HepG2 (cell line): ENCODE measurements around the gene SMAD6. TPM values are rescaled to one million over a fixed set of nuclear protein-coding genes. Genes with fewer than 3 reads are reported as not detected.
A peak's percentile ranks its signal among the peaks of the same experiment; 100 is the strongest.

ENCODE experiments used
- ATAC-seq: fragments of 200-7000 bp; cut with Tn5 transposase; 3 replicates; pipeline ENCODE4 v1.9.1; 2020; ENCODE audit warnings: mild to moderate bottlenecking, moderate library complexity
- BruUV-seq: library from RNA; stranded (reverse); fragments of 400-500 nt; replicated peaks from 2 replicates; lab custom pipeline; 2021; lab: Mats Ljungman, UMichigan
- CTCF ChIA-PET: fragments of 300-600 bp; formaldehyde crosslinking; extraction: SDS; loops from one replicate; lab custom pipeline; 2021; ENCODE audit warnings: low total read pairs, inconsistent platforms, low intra/inter-chr PET ratio; lab: Yijun Ruan, JAX
- POLR2A ChIA-PET: fragments of 350-600 bp; sonication (Branson Sonifier 250); formaldehyde crosslinking; loops from one replicate; lab custom pipeline; 2020; ENCODE audit warnings: antibody characterized with exemption, inconsistent platforms; lab: Yijun Ruan, JAX
- DNase-seq: peaks from one replicate; pipeline ENCODE4 v3.0.0-alpha.2; 2015; ENCODE audit warnings: low spot score
- FAIRE-seq: peaks from 3 replicates; lab custom pipeline; 2011; peaks lifted over from hg19 to GRCh38; lab: Jason Lieb, UNC
- H2AFZ ChIP-seq: one replicate; pipeline ENCODE4 v1.6.1; 2011; ENCODE audit warnings: low read length, inconsistent platforms
- H3K27ac ChIP-seq: fragments of 300-600 bp; 3 replicates; pipeline ENCODE4 v1.8.0; 2011; ENCODE audit warnings: mixed run types, mild to moderate bottlenecking, mixed read lengths, low read length, inconsistent platforms; ENCODE audit not compliant: insufficient read depth; ENCODE audit errors: extremely low read length
- H3K27me3 ChIP-seq, 2 experiments: fragments of 200-600 bp in 1 of 2; 2 replicates in 1 of 2; 3 replicates in 1 of 2; pipeline versions ENCODE4 v1.6.0 to v1.8.0; 2011; ENCODE audit warnings: low read length in 2 of 2, mild to moderate bottlenecking in 2 of 2, moderate library complexity in 2 of 2, inconsistent platforms in 1 of 2; ENCODE audit not compliant: insufficient read depth in 2 of 2, control insufficient read depth in 1 of 2
- H3K36me3 ChIP-seq, 2 experiments: fragments of 200-600 bp in 1 of 2; replicated peaks in 1 of 2; 2 replicates in 1 of 2; 3 replicates in 1 of 2; pipeline versions ENCODE4 v1.5.1 to v1.8.0; 2011; ENCODE audit warnings: low read length in 2 of 2, inconsistent platforms in 1 of 2; ENCODE audit not compliant: insufficient read depth in 2 of 2, control insufficient read depth in 1 of 2
- H3K4me1 ChIP-seq: 2 replicates; pipeline ENCODE4 v1.5.1; 2012; ENCODE audit warnings: low read length, inconsistent platforms; ENCODE audit not compliant: insufficient read depth
- H3K4me2 ChIP-seq: 2 replicates; pipeline ENCODE4 v1.6.0; 2011; ENCODE audit warnings: low read depth, low read length, inconsistent platforms
- H3K4me3 ChIP-seq, 3 experiments: fragments of 200-600 bp in 1 of 3; sonication (generic), shearing (Covaris generic) in 1 of 3; replicated peaks in 1 of 3; 2 replicates each; pipeline ENCODE4 v1.5.1; 2011 to 2016; ENCODE audit warnings: low read length in 3 of 3, inconsistent platforms in 2 of 3, low read depth in 2 of 3, mild to moderate bottlenecking in 2 of 3, control low read depth in 1 of 3, mixed read lengths in 1 of 3; ENCODE audit not compliant: insufficient read depth in 1 of 3
- H3K79me2 ChIP-seq: one replicate; pipeline ENCODE4 v1.6.1; 2011; ENCODE audit warnings: low read length, inconsistent platforms; ENCODE audit not compliant: insufficient read depth
- H3K9ac ChIP-seq: 2 replicates; pipeline ENCODE4 v1.6.0; 2011; ENCODE audit warnings: mild to moderate bottlenecking, low read depth, low read length, inconsistent platforms; ENCODE audit not compliant: insufficient read depth
- H3K9me3 ChIP-seq: 2 replicates; pipeline ENCODE4 v1.5.1; 2012; ENCODE audit warnings: mild to moderate bottlenecking, low read length
- H4K20me1 ChIP-seq: 2 replicates; pipeline ENCODE4 v1.6.0; 2011; ENCODE audit warnings: inconsistent platforms, mild to moderate bottlenecking, low read length, moderate library complexity; ENCODE audit not compliant: insufficient read depth
- ATM ChIP-seq: fragments of 450-650 bp; IDR thresholded peaks from 2 replicates; pipeline ENCODE4 v1.7.1; 2017; ENCODE audit warnings: mild to moderate bottlenecking, borderline replicate concordance
- CCDC6 ChIP-seq: sonication (generic); formaldehyde crosslinking; IDR thresholded peaks from 2 replicates; pipeline ENCODE4 v1.8.1; 2022; ENCODE audit warnings: mild to moderate bottlenecking, missing genetic modification reagents, moderate library complexity
- MAZ ChIP-seq, 2 experiments: sonication (generic) in 1 of 2; formaldehyde crosslinking in 1 of 2; IDR thresholded peaks; 2 replicates each; pipeline versions ENCODE4 v1.5.0 to v1.6.1; 2012 to 2020; ENCODE audit warnings: low read depth in 2 of 2, mild to moderate bottlenecking in 2 of 2, borderline replicate concordance in 1 of 2, improper control_type of control experiment in 1 of 2, low read length in 1 of 2, missing genetic modification reagents in 1 of 2, moderate library complexity in 1 of 2
- MXD1 ChIP-seq: sonication (generic); formaldehyde crosslinking; IDR thresholded peaks from 2 replicates; pipeline ENCODE4 v1.4.0; 2020; ENCODE audit warnings: mild to moderate bottlenecking, missing genetic modification reagents
- PCBP1 ChIP-seq: fragments of 200-400 bp; formaldehyde crosslinking; IDR thresholded peaks from 2 replicates; pipeline ENCODE4 v1.6.1; 2017; ENCODE audit warnings: mild to moderate bottlenecking, low read depth, low read length, borderline replicate concordance
- SIN3A ChIP-seq: IDR thresholded peaks from 2 replicates; pipeline ENCODE4 v1.6.1; 2011; ENCODE audit warnings: low read depth, mild to moderate bottlenecking, control low read depth, low read length, borderline replicate concordance
- SP2 ChIP-seq: sonication (generic); formaldehyde crosslinking; IDR thresholded peaks from 2 replicates; pipeline ENCODE4 v1.5.1; 2020; ENCODE audit warnings: mild to moderate bottlenecking, missing genetic modification reagents
- ZHX1 ChIP-seq: sonication (generic); formaldehyde crosslinking; IDR thresholded peaks from 2 replicates; pipeline ENCODE4 v1.8.1; 2022; ENCODE audit warnings: low read depth, mild to moderate bottlenecking, missing genetic modification reagents
- ZNF138 ChIP-seq: sonication (generic); formaldehyde crosslinking; IDR thresholded peaks from 2 replicates; pipeline ENCODE4 v1.5.0; 2020; ENCODE audit warnings: mild to moderate bottlenecking, low read depth, missing genetic modification reagents
- ZNF572 ChIP-seq: sonication (generic); formaldehyde crosslinking; IDR thresholded peaks from 2 replicates; pipeline ENCODE4 v1.5.1; 2020; ENCODE audit warnings: mild to moderate bottlenecking, missing genetic modification reagents
- ZNF776 ChIP-seq: sonication (generic); formaldehyde crosslinking; IDR thresholded peaks from 2 replicates; pipeline ENCODE4 v1.4.0; 2020; ENCODE audit warnings: mild to moderate bottlenecking, missing genetic modification reagents
- WGBS: methylation state at CpG from one replicate; pipeline ENCODE4 v1.1.6; 2017; ENCODE audit warnings: low lambda C conversion rate; 5-methylcytosine and 5-hydroxymethylcytosine counted together
- in situ Hi-C: cut with HindIII; loops from 2 replicates; pipeline ENCODE4 v1.10.0; 2017; ENCODE audit warnings: low pct_unique_long_range_greater_than_20kb; ENCODE audit not compliant: extremely low pct_ligation_motif_present
- intact Hi-C: fragments of 100-400 bp; cut with micrococcal nuclease; formaldehyde crosslinking; loops from one replicate; pipeline ENCODE4 v1.10.0; 2022; ENCODE audit not compliant: unreplicated experiment
- polyA plus RNA-seq, 8 experiments: library from polyadenylated mRNA; depleted of rRNA in 3 of 8; stranded (reverse) in 7 of 8; unstranded in 1 of 8; fragments of >200 nt; fragmentation: Illumina TruSeq in 4 of 8; extraction: Trizol in 4 of 8; gene quantifications; 2 replicates each; pipeline versions ENCODE4 v1.2.1 to v1.2.3, GENCODE V29; 2011 to 2016; ENCODE audit warnings: low read depth in 4 of 8, missing spikeins in 1 of 8, mixed read lengths in 1 of 8; ENCODE audit not compliant: insufficient read depth in 1 of 8
- total RNA-seq, 5 experiments: library from RNA; depleted of rRNA; stranded (reverse); fragments of >200 nt; fragmentation: Illumina TruSeq; extraction: Trizol; gene quantifications; 2 replicates each; pipeline ENCODE4 v1.2.3, GENCODE V29; 2016; ENCODE audit warnings: low read depth in 1 of 5

The SMAD6 gene
- total and polyA plus RNA-seq, 2 of the 13 experiments (the other 11 are each of a cell fraction or from before 2014, with no cell fraction given) = 3.3 to 4.4 TPM

- H3K4me1 ChIP-seq = peaks cover 53% of the 10 kb centered on the region
- no peak for DNase-seq
These were observed 1.5 kb downstream of the SMAD6 start for GRCh38 chr15:66703540-66703941.

More at GRCh38 chr15:66703540-66703941, 1.5 kb downstream of the SMAD6 start:
- TF ChIP-seq ZHX1 (CRISPR knock-in tag) = no peak
- TF ChIP-seq SIN3A = peak; percentile 23; the same call in 1 of the 2 replicates
- TF ChIP-seq ZNF776 (CRISPR knock-in tag) = 0 out of 2 replicates have a peak, but pooled peaks have one; percentile 6
- TF ChIP-seq CCDC6 (CRISPR knock-in tag) = 0 out of 2 replicates have a peak, but pooled peaks have one; percentile 35
- no peak for TF ChIP-seq SP2
- no peak for TF ChIP-seq PCBP1
- peak; percentile 9; the same call in 1 of the 2 replicates for TF ChIP-seq MXD1
- TF ChIP-seq MAZ (IDR thresholded peaks at IDR 0.05; ENCODE audit: borderline replicate concordance, low read depth, low read length) = no peak
- TF ChIP-seq MAZ (CRISPR knock-in tag; IDR thresholded peaks at IDR 0.05; ENCODE audit: low read depth) = 0 out of 2 replicates have a peak, but pooled peaks have one; percentile 16
- TF ChIP-seq ATM = no peak
- no peak for TF ChIP-seq ZNF138 (CRISPR knock-in tag)
- no peak for TF ChIP-seq ZNF572
- FAIRE-seq = no peak
- WGBS = no CpG with 5 or more reads among the region's 59 CpGs
- ATAC-seq = no peak
- H2AFZ ChIP-seq = no peak overlapping the region
- H3K27ac ChIP-seq = no peak overlapping the region
- H4K20me1 ChIP-seq = 0 out of 2 replicates have a peak, but pooled peaks cover 9% of the 10 kb centered on the region
- CTCF ChIA-PET = no interaction called here
- BruUV-seq = no TSS peak
- POLR2A ChIA-PET = interaction anchor here (1.5 to 6.0 kb wide), 5 partner anchors 11 to 198 kb away, joined by 3 to 96 read pairs (median 12); partner anchors contain the start of gene ZWILCH
- intact Hi-C loops (loop anchor here (5.0 kb wide), 1 partner anchor 139 kb away; no protein-coding TSS in a partner anchor), in situ Hi-C loops (loop anchor here (5.0 kb wide), 3 partner anchors 69 to 139 kb away; no protein-coding TSS in a partner anchor)
- H3K79me2 ChIP-seq = peaks cover 28% of the 10 kb centered on the region
- H3K4me2 ChIP-seq = peak overlapping the region; percentile 88
- H3K36me3 ChIP-seq = no peaks in the 10 kb centered on the region
- no peaks in the 10 kb centered on the region for H3K9me3 ChIP-seq
- no peaks in the 10 kb centered on the region; a peak in 1 of 5 replicates for H3K27me3 ChIP-seq
- peak overlapping the region; percentile 66 to 87 (median 87) for H3K4me3 ChIP-seq
- peak overlapping the region; percentile 83 for H3K9ac ChIP-seq
